ENCODE measurements around the gene OPRL1. TPM values are rescaled to one million over a fixed set of nuclear protein-coding genes. Genes with fewer than 3 reads are reported as not detected.

Gene OPRL1
- 0.32 and 0.41 TPM in 2 replicates for total RNA-seq

GRCh38 chr20:64080013-64080812 lies at the start of gene OPRL1:
OPRL1 (plus strand) TSS chr20:64080082; CDS start chr20:64092721, 12,639 bp downstream.
- Mint-ChIP-seq H3K9me3 (no peaks in the 10 kb centered on the region), H3K4me3 (ENCODE audit: low read depth) (peak within 1 kb of the TSS; percentile 95), H3K27me3 (ENCODE audit: low read depth) (peaks cover 26% of the 10 kb centered on the region), H3K36me3 (ENCODE audit: low read depth) (peaks cover 11% of the 10 kb centered on the region), H3K27ac (peak within 1 kb of the TSS; percentile 80), H3K4me1 (ENCODE audit: low read depth) (peaks cover 25% of the 10 kb centered on the region)
- no peak for DNase-seq (ENCODE audit: low spot score)
- intact Hi-C loops (cut with micrococcal nuclease) = no loop called here

DNA sequence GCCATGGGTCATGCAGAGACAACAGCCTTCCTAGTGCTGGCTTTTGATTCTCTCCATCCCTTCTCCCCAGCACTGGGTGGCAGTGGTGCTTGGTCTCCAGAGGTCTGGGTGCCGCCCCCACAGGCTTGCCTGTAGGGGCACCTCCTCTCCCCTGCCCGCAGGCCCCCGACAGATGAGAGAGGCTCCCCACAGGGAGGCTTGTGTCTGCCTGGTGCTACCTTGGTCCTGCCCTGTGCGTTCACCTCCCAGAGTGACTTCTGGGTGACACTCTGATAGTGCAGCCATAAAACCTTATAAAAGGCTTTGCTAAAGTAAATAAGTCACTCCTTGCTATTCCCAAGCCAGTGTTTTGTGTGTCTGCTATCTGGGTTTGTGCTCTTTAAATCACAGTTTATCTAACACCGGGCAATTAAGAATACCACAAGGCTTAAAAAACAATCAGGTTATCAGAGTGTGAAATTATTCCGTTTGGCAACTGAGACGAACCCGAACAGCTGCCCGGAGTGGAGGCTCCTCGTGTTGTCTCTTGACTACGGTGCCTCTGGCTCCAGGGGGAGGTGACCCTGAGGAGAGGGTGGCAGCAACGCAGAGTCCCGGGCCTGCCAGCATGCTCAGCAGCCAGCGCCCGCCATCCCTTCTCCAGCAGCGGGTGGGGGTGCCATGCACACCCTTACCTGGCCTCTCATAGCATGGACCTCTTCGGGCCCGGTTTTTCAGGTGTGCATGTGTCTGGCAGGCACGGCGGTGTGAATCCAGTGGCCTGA lies 49.3 kb upstream of the OPRL1 start:
- Mint-ChIP-seq H3K27ac (no peak overlapping the region), H3K36me3 (ENCODE audit: low read depth) (peaks cover 55% of the 10 kb centered on the region), H3K27me3 (ENCODE audit: low read depth) (no peaks in the 10 kb centered on the region), H3K4me3 (ENCODE audit: low read depth) (no peak overlapping the region), H3K9me3 (no peaks in the 10 kb centered on the region), H3K4me1 (ENCODE audit: low read depth) (peaks cover 13% of the 10 kb centered on the region)
- intact Hi-C loops (cut with micrococcal nuclease) = loop anchor here (10.0 kb wide), 1 partner anchor 136 kb away; the partner anchor contains the start of gene DNAJC5
- no peak for DNase-seq (ENCODE audit: low spot score)

GRCh38 chr20:64031822-64032314 lies 48.0 kb upstream of the OPRL1 start:
- no peak overlapping the region for H3K27ac Mint-ChIP-seq
- DNase-seq (ENCODE audit: low spot score) = no peak
- H3K27me3 Mint-ChIP-seq (ENCODE audit: low read depth) = no peaks in the 10 kb centered on the region
- no peaks in the 10 kb centered on the region for H3K9me3 Mint-ChIP-seq
- no peak overlapping the region for H3K4me3 Mint-ChIP-seq (ENCODE audit: low read depth)
- intact Hi-C loops (cut with micrococcal nuclease) = loop anchor here (10.0 kb wide), 1 partner anchor 137 kb away; the partner anchor contains the start of gene DNAJC5
- peaks cover 19% of the 10 kb centered on the region for H3K4me1 Mint-ChIP-seq (ENCODE audit: low read depth)
- H3K36me3 Mint-ChIP-seq (ENCODE audit: low read depth) = peaks cover 49% of the 10 kb centered on the region

GRCh38 chr20:64032706-64033624 lies 46.9 kb upstream of the OPRL1 start:
- no peaks in the 10 kb centered on the region for H3K27me3 Mint-ChIP-seq (ENCODE audit: low read depth)
- H3K4me1 Mint-ChIP-seq (ENCODE audit: low read depth) = peaks cover 26% of the 10 kb centered on the region
- peaks cover 44% of the 10 kb centered on the region for H3K36me3 Mint-ChIP-seq (ENCODE audit: low read depth)
- intact Hi-C loops (cut with micrococcal nuclease) = loop anchor here (10.0 kb wide), 1 partner anchor 138 kb away; the partner anchor contains the start of gene DNAJC5
- no peaks in the 10 kb centered on the region for H3K9me3 Mint-ChIP-seq
- peak overlapping the region; percentile 42 for H3K27ac Mint-ChIP-seq
- H3K4me3 Mint-ChIP-seq (ENCODE audit: low read depth) = no peak overlapping the region
- DNase-seq (ENCODE audit: low spot score) = no peak

- H3K36me3 Mint-ChIP-seq (ENCODE audit: low read depth) = peaks cover 37% of the 10 kb centered on the region
- intact Hi-C loops (cut with micrococcal nuclease) = loop anchor here (10.0 kb wide), 1 partner anchor 139 kb away; the partner anchor contains the start of gene DNAJC5
- H3K27me3 Mint-ChIP-seq (ENCODE audit: low read depth) = no peaks in the 10 kb centered on the region
- DNase-seq (ENCODE audit: low spot score) = no peak
- peaks cover 26% of the 10 kb centered on the region for H3K4me1 Mint-ChIP-seq (ENCODE audit: low read depth)
- no peaks in the 10 kb centered on the region for H3K9me3 Mint-ChIP-seq
- no peak overlapping the region for H3K4me3 Mint-ChIP-seq (ENCODE audit: low read depth)
- peak overlapping the region; percentile 74 for H3K27ac Mint-ChIP-seq
Observed at GRCh38 chr20:64033981-64034493, 45.8 kb upstream of the OPRL1 start.

DNA sequence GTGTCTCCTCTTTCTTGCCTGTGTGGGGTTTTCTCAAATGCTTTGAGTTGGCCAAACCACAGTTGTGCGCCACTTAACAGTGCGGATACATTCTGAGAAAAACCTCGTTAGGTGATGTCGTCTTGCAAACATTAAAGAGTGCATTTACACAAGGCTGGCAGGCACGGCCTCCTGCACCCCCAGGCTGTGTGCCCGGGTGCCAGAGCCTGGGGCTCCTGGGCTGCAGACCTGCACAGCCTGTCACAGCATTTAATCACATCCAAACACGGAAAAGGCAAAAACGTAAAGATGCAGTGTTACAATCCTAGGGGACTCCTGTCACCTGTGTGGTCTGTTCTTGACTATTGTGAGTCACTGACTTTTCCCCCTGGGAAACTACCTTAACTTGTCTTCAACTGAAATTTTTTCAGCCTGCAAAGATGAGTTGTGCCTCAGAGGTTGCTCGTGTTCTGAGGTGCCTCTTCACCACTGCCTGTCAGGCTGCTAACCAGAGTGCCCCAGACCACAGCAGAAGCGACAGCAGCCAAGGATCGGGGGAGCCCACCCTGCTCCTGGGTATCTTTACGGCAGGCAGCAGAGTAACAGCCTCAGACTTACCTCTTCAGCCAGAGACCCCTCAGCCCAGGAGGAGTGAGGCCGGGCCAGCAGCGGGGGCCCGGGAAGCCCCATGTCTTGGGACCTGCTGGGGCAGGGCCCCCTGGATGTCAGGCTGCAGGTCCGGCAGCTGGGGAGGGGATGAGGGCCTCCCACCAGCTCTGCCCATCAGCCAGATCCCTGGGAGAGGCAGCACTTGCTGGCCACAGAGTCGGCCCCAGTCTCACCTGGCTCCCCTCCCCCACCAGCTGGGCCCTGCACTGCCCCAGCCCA lies 44.6 kb upstream of the OPRL1 start:
- Mint-ChIP-seq H3K9me3 (no peaks in the 10 kb centered on the region), H3K27ac (peak overlapping the region; percentile 96), H3K4me1 (ENCODE audit: low read depth) (peaks cover 35% of the 10 kb centered on the region), H3K27me3 (ENCODE audit: low read depth) (no peaks in the 10 kb centered on the region), H3K4me3 (ENCODE audit: low read depth) (peak overlapping the region; percentile 62), H3K36me3 (ENCODE audit: low read depth) (peaks cover 26% of the 10 kb centered on the region)
- intact Hi-C loops (cut with micrococcal nuclease) = loop anchor here (10.0 kb wide), 1 partner anchor 140 kb away; the partner anchor contains the start of gene DNAJC5
- DNase-seq (ENCODE audit: low spot score) = peak; percentile 35

DNA sequence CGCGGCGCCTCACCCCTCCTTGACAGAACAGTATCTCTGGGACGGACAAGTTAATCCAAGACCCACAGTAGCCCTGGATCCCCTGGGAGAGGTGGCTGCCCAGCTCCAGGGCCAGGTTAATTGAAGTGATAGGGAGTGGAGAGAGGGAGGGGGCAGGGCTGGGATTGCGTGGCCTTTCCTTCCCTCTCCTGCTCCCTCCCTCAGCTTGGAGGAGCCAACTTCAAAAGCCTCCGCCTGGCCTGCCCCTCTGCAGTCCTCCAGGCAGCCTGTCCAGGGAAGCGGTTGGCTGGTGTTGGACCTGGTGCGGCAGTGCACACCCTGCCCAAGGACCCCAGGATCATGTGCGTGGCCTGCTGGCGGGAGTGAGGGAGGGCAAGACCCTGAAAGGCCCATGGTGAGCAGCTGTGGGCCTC lies 43.9 kb upstream of the OPRL1 start, which contains the start of gene C20orf204:
C20orf204 (plus strand) TSS at position 250 of the 413 bp plus-strand sequence; CDS start at position 392, 142 bp downstream.
- Mint-ChIP-seq H3K4me3 (ENCODE audit: low read depth) (peak within 1 kb of the TSS; percentile 62), H3K4me1 (ENCODE audit: low read depth) (peaks cover 35% of the 10 kb centered on the region), H3K27me3 (ENCODE audit: low read depth) (no peaks in the 10 kb centered on the region), H3K36me3 (ENCODE audit: low read depth) (peaks cover 20% of the 10 kb centered on the region), H3K9me3 (no peaks in the 10 kb centered on the region), H3K27ac (peak within 1 kb of the TSS; percentile 96)
- intact Hi-C loops (cut with micrococcal nuclease) = loop anchor here (10.0 kb wide), 1 partner anchor 141 kb away; the partner anchor contains the start of gene DNAJC5
- no peak for DNase-seq (ENCODE audit: low spot score)

DNA sequence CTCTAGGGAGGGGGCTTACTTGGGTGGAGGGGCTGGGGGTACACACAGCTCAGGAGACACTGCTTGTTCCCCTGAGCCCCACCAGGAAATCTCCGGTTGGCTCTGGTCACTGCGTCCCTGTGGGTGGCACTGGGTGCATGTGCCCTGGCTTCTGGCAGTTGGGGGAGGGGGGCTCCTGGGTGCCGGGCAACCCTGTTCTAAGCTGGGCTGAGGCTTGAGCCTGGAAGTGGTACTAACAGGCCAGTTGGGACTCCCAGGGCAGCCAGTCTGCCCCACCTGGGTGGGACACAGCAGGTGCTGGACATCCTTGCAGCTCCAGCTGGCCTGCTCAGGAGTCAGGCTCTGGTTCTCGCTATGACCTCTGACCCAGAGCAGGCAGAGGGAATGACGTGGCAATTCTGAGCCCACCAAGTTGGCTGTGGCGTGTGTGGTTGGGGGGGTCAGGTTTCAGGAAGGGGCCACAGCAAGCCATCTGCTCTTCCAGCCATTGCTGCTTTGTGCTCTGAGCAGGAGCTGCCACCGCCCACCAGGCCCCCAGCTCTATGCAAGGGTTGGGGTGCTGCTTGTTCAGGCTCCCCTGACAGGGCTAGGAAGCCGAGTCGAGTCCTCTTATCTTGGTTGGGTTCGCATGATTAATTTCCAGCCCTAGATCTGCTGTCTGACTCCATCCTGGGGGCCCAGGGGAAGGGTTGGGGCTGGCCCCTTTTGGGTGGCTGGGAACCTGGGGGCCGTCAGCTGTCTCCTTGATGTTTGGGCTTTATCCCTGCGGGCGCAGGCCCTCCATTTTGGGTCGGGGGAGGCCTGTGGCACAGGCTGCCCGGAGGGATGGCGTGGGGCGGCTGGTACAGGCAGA lies 43.3 kb upstream of the OPRL1 start:
- H3K9me3 Mint-ChIP-seq = no peaks in the 10 kb centered on the region
- H3K27me3 Mint-ChIP-seq (ENCODE audit: low read depth) = no peaks in the 10 kb centered on the region
- H3K27ac Mint-ChIP-seq = peak overlapping the region; percentile 63
- intact Hi-C loops (cut with micrococcal nuclease) = loop anchor here (10.0 kb wide), 1 partner anchor 142 kb away; the partner anchor contains the start of gene DNAJC5
- DNase-seq (ENCODE audit: low spot score) = no peak
- H3K4me3 Mint-ChIP-seq (ENCODE audit: low read depth) = peak overlapping the region; percentile 8
- peaks cover 37% of the 10 kb centered on the region for H3K4me1 Mint-ChIP-seq (ENCODE audit: low read depth)
- H3K36me3 Mint-ChIP-seq (ENCODE audit: low read depth) = peaks cover 15% of the 10 kb centered on the region

- peaks cover 37% of the 10 kb centered on the region for H3K4me1 Mint-ChIP-seq (ENCODE audit: low read depth)
- no peaks in the 10 kb centered on the region for H3K27me3 Mint-ChIP-seq (ENCODE audit: low read depth)
- intact Hi-C loops (cut with micrococcal nuclease) = loop anchor here (10.0 kb wide), 1 partner anchor 142 kb away; the partner anchor contains the start of gene DNAJC5
Observed at GRCh38 chr20:64037199-64037497, 42.7 kb upstream of the OPRL1 start.

GRCh38 chr20:64037498-64038213 lies 42.2 kb upstream of the OPRL1 start:
- no peak for DNase-seq (ENCODE audit: low spot score)
- Mint-ChIP-seq H3K27ac (peak overlapping the region; percentile 80), H3K4me3 (ENCODE audit: low read depth) (peak overlapping the region; percentile 74), H3K27me3 (ENCODE audit: low read depth) (no peaks in the 10 kb centered on the region), H3K36me3 (ENCODE audit: low read depth) (peaks cover 10% of the 10 kb centered on the region), H3K4me1 (ENCODE audit: low read depth) (peaks cover 38% of the 10 kb centered on the region), H3K9me3 (no peaks in the 10 kb centered on the region)
- intact Hi-C loops (cut with micrococcal nuclease) = loop anchor here (10.0 kb wide), 1 partner anchor 143 kb away; the partner anchor contains the start of gene DNAJC5

More at GRCh38 chr20:64037199-64037497, 42.7 kb upstream of the OPRL1 start:
- Mint-ChIP-seq H3K27ac (peak overlapping the region; percentile 63), H3K4me3 (ENCODE audit: low read depth) (peak overlapping the region; percentile 74), H3K9me3 (no peaks in the 10 kb centered on the region), H3K36me3 (ENCODE audit: low read depth) (peaks cover 13% of the 10 kb centered on the region)
- no peak for DNase-seq (ENCODE audit: low spot score)

Data from activated T-helper 2 cell treated with anti-CD3 and anti-CD28 coated beads, Interferon-gamma antibody, Interleukin-2, Interleukin-4, amounts not matched to agents 10 μg/mL and 5 μg/mL and 100 μg/mL, durations not matched to agents 14 hours and 24 hours and 36 hours (primary cell).